Measurements from ENCODE around the gene CCDC40.
A peak's percentile ranks its signal among the peaks of the same experiment; 100 is the strongest.

The CCDC40 gene

DNA sequence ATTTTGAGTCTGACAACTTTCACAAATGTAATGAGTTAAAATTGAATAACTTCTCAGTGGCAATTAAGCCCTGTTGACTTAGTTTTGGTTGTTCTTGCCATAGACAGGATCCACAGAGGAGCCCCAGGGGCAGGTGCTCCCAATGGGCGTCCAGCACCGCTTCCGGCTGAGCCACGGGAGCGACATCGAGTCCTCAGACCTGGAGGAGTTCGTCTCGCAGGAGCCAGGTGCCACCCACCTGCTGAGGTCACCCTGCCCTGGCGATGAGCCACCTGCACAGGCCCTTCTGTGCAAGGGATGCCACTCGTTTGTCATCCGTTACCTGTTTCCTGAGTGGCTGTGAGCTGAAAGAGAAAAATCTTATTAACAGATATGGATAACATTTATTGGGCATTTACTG, 10.7 kb downstream of the CCDC40 start:
- DNase-seq (ENCODE audit: low read depth in 2 of 2), result no peak

DNA sequence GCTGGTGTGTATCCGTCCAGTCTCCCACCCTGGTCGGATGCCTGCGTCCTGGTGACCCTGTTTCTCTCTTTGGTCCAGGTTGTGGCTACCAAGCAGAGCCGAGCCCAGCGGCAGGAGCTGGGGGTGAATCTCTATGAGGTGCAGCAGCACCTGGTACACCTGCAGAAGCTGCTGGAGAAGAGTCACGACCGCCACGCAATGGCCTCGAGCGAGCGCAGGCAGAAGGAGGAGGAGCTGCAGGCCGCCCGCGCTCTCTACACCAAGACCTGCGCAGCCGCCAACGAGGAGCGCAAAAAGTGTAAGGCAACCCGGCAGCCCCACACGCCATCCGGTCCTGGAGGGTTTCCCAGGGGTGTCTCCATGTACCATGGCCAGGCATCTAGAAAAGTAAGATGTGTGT, 13.5 kb downstream of the CCDC40 start:
- DNase-seq (ENCODE audit: low read depth in 2 of 2), result no peak

DNA sequence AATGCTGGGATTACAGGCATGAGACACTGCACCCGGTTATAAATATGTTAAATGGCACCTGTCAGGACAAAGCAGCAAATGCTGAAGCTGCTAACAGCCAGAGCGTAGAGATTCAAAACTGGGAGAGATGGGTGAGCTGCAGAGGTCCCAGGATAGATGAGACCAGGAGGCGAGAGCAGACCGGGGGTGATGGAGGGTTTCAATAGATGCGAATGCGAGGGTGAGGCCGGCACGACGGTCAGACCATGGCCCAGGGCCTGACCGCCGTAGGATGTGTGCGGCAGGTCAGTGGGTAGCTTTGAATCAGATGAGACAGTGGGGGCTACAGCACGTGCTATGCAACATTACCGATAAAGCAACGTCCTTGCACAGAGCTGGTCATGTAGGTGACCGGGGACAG, 14.3 kb downstream of the CCDC40 start:
- no peak for DNase-seq (ENCODE audit: low read depth in 2 of 2)

DNA sequence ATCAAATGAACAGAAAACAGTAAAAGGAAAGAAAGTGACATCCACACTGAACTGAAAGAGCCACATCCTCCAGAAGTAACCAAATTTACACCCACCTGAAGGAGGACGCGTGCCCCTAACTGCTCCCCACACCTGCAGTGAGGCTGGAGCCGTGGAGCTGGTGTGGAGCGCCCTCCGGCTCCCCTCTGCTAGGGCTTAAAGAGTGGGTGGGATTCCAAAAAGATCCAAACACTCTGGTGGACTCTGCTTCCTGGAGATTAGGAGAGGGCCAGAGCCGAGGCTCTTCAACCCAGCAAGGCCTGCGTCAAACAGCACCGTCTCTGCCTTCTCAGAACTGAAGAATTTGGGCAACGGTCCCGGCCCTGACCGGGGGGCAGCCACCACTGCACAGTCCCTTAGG, 15.2 kb downstream of the CCDC40 start:
- no peak for DNase-seq (ENCODE audit: low read depth in 2 of 2)

DNA sequence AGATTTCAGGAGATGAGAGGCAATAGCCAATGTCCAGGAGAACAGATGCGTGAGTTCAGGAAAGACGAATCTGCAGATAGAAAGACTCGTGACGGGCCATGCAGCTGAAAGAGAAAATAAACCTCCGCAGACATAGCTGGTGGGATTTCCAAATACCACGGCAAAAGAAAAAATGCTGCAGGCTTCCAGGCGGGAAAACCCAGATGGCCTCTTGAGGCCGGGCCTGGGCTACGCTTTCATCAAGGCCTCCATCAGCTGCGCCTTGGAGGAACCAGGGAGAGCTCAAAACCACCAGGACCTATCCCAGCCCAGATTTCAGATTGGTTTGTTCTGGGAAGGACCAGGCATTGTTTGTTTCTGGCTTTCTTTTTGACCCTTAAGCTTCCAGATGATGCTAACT, 16.7 kb downstream of the CCDC40 start:
- DNase-seq (ENCODE audit: low read depth in 2 of 2), result no peak

DNA sequence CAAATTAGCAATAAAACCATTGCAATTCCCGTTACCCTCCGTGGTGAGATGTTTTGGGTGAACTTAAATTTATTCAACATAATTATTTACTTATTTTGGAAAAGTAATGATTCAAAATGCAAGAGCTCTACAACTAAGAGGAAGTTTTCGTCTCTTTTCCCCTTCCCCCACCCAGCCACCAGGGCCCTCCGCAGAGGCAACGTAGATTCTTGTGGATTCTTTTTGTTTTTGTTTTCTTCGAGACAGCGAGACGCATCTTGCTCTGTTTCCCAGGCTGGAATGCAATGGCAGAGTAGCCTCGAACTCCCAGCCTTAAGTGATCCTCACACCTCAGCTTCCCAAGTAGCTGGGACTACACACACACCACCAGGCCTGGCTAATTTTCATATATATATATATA, 19.2 kb downstream of the CCDC40 start:
- no peak for DNase-seq (ENCODE audit: low read depth in 2 of 2)

DNA sequence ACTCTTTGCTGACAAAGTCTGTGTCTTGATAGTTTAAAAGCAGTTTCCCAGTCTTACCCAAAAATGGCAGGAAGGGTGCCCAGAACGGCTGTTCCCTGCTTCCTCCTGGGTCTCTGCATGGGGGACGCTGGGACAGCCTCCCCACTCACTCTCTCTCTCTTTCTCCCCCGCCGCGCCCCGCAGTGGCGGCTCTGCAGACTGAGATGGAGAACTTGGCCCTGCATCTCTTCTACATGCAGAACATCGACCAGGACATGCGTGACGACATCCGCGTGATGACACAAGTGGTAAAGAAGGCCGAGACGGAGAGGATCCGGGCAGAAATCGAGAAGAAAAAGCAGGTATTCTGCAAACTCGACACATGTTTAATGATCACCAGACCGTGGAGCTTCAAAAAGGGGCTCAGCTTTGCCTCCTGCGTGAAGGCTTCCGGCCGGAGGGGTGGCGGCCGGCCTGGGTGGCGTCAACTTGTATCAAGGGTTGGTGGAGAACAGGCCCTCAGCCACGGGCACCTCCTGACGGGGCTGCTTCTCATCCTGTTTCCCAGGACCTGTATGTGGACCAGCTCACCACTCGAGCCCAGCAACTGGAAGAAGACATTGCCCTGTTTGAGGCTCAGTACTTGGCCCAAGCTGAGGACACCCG, 22.0 kb downstream of the CCDC40 start:
- DNase-seq (ENCODE audit: low read depth in 2 of 2), result no peak

DNA sequence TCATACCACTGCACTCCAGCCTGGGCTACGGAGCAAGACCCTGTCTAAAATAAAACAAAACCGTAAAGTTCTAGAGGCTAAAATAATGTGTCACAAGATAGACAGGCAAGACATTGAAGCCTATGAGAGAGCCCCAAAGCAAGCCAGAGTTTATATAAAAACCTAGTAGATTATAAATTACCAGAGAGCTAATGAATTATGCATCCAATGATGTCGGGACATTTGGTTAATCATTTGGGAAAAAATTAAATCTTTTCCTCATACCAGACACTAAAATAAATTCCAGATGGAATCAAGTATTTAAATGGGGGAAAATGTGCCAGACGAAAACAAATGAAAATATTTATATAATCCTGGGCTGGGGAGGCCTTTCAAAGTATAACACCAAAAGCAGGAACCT, 24.2 kb downstream of the CCDC40 start:
- DNase-seq (ENCODE audit: low read depth in 2 of 2), result no peak

DNA sequence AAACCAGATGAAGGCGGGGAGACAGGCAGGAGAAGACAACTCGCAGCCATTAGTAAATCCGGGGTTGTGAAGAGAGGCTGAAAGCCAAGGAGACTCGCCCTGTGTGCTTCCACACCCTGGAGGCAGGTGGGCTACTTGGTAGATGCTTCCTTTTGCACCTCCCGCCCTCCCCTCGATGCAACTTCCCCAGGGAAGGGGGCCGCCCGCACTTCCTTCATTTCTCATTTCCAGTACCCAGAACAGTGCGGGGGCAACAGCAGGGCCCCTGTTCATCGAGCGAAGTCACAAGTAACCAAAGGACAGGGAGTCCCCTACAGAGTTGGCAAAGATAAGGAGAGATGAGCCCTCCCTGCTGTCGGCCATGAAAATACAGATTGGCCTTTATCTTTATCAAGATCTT, 25.0 kb downstream of the CCDC40 start:
- no peak for DNase-seq (ENCODE audit: low read depth in 2 of 2)

DNA sequence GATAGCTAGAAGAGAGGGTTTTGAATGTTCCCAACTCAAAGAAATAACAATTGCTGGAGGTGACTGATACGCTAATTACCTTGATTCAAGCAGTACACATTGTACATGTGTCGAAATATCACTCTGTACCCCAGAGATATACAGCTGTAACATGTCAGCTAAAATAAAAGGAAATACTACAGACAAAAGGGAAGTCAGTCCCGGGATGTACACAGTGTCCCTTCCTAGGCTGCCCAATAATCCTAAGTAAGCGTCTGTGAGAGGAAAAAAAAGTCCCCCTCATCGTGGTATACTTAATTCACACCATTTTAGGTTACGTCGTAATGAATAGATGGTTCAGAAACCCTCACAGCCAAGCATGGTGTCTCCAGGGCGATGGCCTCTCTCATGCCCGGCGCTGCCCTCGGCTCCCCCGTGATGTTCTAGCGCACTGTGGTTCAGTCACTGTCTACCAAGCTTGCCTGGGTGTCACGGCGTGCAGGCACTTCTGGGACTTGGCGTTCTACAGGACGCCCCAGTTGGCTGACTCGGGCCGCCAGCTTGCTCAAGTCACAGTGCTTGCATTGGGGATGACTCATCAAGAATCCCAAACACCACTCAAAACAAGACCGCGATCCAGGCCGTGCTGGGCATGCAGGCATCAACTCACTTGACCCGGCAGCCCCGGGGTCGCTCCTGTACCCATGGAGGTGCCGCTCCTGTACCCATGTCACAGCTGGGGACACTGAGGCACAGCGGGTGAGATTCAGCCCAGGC, 27.6 kb downstream of the CCDC40 start:
- DNase-seq (ENCODE audit: low read depth in 2 of 2), result no peak

DNA sequence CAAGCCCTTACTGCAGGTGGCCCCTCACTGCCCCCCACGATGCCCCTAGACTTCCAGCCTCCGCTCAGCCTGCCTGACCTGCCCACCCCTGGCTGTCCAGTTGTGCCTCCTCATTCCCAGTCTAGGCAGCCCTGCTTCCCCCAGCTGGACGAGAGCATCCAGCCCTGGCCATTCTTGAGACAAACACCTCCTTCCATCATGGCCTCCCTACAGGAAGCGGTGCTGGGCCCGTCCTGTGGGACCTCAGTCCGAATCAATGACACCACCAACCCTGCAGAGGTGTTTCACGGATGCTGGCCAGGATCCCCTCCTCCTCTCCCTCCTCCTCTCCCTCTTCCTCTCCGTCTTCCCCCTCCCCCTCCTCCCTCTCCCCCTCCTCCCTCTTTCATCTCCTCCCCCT, 28.3 kb downstream of the CCDC40 start:
- no peak for DNase-seq (ENCODE audit: low read depth in 2 of 2)

DNA sequence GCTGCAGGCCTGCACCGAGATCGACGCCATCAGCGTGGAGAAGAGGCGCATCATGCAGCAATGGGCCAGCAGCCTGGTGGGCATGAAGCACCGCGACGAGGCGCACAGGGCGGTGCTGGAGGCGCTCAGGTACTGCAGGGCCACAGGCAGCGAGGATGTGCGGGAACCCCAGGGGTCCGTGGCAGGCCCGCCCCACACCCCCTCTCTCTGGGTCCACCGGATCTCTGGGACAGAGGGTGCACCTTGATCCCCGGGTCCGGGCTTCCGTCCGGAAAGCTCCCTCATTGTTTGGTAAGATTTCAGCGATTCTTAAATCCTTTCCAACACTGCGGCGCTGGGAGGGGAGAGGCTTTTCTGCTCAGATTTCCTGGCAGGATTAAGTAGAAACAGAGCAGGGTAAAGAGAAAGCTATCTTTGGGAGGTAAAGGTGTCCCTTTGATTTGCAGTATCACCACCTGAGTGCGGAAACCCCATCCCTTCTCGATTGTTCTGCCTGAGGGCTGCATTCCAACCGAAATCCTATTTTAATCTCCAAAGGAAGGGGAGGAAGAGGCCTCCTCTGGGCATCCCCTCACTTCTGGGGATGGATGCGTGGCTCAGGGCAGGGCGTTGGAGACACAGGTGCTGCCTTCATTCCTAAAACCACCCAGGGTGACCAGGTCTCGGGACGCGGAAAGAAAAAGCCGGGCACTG, 29.2 kb downstream of the CCDC40 start:
- DNase-seq (ENCODE audit: low read depth in 2 of 2), result no peak

DNA sequence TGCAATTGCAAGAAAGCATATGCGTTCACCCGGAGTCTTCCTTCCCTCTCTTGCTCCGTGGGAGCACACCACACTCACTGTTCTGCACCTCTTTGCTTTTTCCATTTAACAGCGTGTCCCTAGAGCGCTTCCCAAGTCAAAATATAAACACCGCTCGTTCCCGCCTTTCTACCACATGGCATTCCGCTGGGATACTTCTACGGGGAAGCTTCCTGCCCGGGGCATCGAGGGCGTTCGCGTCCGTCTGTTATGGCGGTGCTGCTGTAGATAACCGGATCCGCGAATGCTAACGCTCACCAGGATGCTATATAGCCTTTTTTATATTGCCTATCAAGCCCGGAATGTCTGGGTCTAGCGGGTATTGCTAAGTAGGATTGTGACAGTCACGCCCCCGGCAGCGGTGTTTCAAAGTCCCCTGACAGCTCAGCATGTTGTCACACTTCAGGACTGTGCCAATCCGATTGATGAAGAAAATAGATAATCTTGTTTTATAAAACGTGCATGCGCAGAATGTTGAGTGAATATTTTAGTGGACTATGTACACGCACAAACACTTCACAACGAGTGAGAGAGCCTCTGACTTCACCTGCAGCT, 31.0 kb downstream of the CCDC40 start:
- no peak for DNase-seq (ENCODE audit: low read depth in 2 of 2)

DNA sequence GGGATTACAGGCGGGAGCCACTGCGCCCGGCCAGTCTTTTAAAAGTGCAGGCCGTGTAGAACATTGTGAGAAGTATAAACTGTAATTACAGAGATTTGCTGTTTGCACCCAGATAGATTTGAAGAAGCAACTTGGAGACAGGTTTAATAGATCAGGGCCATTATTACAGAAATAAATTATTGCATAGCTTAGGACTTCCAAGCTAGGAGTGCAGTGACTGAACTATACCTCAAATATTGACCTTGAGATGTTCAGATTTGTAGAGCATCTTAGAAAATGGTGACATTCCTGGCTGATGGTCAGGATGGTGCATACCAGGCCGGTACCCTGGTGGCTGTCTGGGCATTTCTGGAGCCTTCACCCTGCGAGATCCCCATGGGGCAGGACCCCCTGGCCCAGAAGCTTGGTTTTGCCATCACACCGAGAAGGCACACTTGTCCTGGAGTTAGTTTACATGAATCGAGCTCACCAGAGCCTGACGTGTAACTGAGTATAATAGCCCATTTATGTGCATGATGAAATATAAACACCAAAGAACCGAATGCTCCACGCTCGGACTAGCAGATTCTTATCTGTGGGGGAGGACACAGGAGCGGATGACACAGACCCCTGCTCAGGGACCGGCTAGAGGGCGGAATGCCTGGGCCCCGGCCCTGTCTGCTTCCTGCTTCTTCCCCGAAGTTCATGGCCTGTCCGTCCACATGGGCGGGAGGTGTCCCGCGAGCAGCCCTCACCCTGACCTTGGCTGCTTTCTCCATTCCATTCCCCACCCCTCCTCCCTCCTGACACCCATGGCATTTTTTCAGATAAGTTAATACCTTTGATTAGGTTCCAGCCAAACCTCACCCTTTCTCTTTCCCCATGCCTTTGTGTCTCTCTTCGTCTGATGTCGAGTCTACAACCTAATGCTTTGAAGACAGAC, 32.1 kb downstream of the CCDC40 start:
- no peak for DNase-seq (ENCODE audit: low read depth in 2 of 2)

DNA sequence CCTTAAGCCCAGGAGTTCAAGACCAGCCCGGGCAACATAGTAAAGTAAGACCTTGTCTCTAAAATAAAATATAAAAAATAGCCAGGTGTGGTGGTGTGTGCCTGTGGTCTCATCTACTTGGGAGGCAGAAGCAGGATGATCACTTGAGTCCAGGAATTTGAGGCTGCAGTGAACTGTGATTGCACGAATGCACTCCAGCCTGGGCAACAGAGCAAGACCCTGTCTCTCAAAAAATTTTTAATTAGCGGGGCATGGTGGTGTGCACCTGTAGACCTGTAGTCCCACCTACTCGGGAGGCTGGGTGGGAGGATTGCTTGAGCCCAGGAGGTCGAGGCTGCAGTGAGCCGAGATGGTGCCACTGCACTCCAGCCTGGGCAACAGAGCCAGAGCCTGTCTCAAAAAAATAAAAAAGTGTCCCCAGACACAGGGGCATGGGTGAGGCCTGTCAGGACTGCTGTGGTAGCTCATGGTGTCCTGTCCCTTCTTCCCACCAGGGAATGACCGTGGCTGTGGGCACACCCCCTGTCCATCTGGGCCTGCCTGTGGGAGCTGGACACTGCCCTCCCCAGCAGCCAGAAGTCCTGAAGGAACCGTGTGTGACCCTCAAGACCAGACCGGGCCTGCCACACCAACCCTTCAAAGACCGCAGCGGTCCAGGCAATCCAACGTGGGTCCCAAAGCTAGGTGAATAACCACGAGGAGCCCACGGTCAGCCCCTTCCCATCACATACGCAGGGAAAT, 34.1 kb downstream of the CCDC40 start:
- no peak for DNase-seq (ENCODE audit: low read depth in 2 of 2)

DNA sequence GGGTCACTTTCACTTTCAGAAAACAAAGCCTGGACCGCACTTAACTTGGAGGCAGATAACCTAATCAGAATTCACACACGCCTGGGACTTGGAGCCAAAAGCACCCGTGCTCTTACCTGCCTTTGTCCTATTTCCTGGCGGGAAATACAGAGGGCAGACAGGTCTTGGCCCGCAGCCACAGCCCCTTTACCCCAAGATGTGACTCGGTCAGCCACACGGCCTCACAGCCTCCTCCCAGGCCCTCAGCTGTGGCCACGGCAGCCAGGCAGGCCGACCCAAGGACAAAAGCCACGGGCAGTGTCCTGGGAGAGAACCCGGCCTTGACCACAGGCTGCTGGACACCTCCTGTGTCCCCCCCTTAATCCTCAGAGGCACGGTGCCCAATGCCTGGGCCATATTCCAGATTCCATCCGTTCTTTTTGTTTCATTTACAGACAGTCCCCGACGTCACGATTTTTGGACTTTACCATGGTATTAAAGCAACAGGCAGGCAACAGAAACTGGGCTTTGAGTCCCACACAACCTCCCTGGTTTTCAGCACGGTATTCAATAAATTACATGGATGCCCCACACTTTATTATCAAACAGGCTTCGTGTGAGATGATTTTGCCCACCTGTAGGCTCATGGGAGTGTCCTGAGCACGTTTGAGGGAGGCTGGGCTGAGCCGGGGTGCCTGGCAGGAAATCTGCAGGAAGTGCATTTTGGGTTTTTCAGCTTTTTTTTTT, 34.8 kb downstream of the CCDC40 start:
- no peak for DNase-seq (ENCODE audit: low read depth in 2 of 2)

DNA sequence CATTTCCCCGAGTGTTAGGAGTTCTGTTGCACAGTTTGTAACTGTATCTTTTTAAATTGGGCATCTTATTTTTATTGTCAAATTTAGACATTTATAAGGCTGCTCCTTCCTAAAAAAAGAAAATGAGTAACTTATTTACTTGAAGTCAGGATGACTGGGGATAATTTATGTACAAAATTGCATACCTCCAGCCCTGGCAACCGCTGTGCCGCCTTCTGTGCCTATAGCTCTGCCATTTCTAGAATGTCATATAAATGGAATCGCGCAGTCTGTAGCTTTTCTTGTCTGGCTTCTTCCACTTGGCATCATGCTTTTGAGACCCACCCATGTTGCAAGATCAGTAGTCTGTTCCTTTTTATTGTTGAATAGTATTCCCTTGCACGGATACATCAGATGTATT, 36.0 kb downstream of the CCDC40 start:
- DNase-seq (ENCODE audit: low read depth in 2 of 2), result no peak

DNA sequence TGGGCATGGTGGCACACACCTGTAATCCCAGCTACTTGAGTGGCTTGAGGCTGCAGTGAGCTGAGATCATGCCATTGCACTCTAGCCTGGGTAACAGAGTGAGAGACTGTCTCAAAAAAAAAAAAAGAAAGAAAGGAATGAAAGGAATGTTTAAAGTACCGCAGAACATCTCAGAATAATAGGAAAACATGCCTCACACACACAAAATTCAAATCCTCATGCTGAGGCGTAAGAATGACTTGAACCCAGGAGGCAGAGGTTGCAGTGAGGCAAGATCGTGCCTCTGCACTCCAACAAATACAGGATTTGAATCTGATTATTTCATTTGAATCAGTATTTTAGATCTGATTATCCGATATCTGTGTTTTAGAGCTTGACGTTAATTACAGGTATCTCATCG, 43.6 kb downstream of the CCDC40 start:
- DNase-seq (ENCODE audit: low read depth in 2 of 2), result no peak

DNA sequence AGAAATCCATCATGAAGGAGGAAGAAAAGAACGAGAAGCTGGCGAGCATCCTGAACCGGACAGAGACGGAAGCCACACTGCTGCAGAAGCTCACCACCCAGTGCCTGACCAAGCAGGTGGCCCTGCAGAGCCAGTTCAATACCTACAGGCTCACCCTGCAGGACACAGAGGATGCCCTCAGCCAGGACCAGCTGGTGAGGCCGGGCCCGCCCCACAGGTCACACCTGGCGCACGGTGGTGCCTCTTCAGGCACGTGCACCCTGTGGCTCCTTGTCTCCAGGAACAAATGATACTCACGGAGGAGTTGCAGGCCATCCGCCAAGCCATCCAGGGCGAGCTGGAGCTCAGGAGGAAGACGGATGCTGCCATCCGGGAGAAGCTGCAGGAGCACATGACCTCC, 45.2 kb downstream of the CCDC40 start:
- no peak for DNase-seq (ENCODE audit: low read depth in 2 of 2)

DNA sequence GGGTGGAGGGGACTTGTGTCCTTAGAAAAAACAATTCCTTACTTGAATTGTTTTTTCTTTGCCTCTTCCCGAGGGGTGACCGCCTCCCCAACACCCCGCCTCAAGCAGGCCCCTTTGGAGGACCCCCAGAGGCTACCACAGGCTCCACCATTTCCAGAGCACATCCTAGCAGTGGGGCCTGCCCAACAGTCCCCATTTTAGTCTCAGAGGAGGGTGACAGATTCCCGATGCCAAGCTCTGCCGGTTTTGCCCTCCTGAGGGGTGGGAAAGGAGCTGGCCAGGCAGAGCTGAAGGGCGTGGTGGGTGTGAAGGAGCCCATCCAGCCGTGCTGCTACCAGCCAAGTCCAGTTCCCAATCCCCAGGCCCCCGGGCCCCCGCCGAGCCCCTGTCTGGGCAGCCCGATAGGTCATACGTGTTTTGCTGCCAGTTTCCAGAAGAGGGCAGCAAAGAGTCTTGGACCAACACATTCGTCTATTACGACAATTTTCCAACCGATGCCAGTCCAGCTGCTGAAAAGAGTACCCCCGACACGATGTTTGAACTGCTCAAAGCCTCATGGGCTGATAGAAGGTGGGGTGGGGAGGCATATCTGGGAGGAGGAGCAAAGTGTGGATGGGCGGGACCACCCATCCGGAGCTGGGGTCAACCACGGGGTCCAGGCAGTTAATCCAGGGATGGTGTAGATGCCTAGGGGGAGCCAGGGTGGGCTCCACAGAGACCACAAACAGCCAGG, 46.1 kb downstream of the CCDC40 start:
- peak; percentile 42 to 49 for DNase-seq (ENCODE audit: low read depth in 2 of 2)
